Upper lobe of left lung (tissue), 6 donors: ENCODE data around the gene TBC1D9B. TPM values are rescaled to one million over a fixed set of nuclear protein-coding genes. Genes with fewer than 3 reads are reported as not detected.
"Not testable (repeated sequence)": the region's sequence is repeated elsewhere in the genome, so short reads cannot be mapped to it uniquely, and the experiment has no call there.

Experiments
- ATAC-seq, 2 donors: fragments of 200-7000 bp; cut with Tn5 transposase; one replicate each; pipeline ENCODE4 v1.9.1; 2022; ENCODE audit warnings: mild to moderate bottlenecking in 2 of 2, moderate library complexity in 2 of 2; ENCODE audit not compliant: low FRiP score in 2 of 2
- DNase-seq, 2 donors: peaks; one replicate each; pipeline ENCODE4 v3.0.0-alpha.2; 2019 to 2020
- H3K27ac ChIP-seq, 4 donors: fragments of 200-600 bp; sonication (generic); one replicate each; pipeline ENCODE4 v1.5.1; 2016 to 2019
- H3K27me3 ChIP-seq, 4 donors: fragments of 200-600 bp; sonication (generic); one replicate each; pipeline ENCODE4 v1.5.1; 2017 to 2019
- H3K36me3 ChIP-seq, 4 donors: fragments of 200-600 bp; sonication (generic); one replicate each; pipeline ENCODE4 v1.5.1; 2016 to 2019
- H3K4me1 ChIP-seq, 4 donors: fragments of 200-600 bp; sonication (generic); one replicate each; pipeline ENCODE4 v1.5.1; 2018 to 2019
- H3K4me3 ChIP-seq, 4 donors: fragments of 200-600 bp; sonication (generic); one replicate each; pipeline ENCODE4 v1.5.1; 2017 to 2019; ENCODE audit warnings: mild to moderate bottlenecking in 2 of 4, moderate library complexity in 1 of 4
- H3K9me3 ChIP-seq, 4 donors: fragments of 200-600 bp; sonication (generic); one replicate each; pipeline ENCODE4 v1.5.1; 2018 to 2019
- EP300 ChIP-seq, 4 donors: sonication (generic); formaldehyde crosslinking; IDR thresholded peaks; one replicate each; pipeline ENCODE4 v1.5.1; 2017; ENCODE audit warnings: antibody characterized with exemption in 4 of 4, control low read depth in 2 of 4
- POLR2A ChIP-seq, 4 donors: fragments of 450-650 bp; IDR thresholded peaks; one replicate each; pipeline ENCODE4 v1.5.1; 2016 to 2017; ENCODE audit warnings: antibody characterized with exemption in 4 of 4, mild to moderate bottlenecking in 2 of 4
- POLR2AphosphoS5 ChIP-seq, 2 donors: sonication (generic); formaldehyde crosslinking; IDR thresholded peaks; one replicate each; pipeline ENCODE4 v1.5.1; 2017; ENCODE audit warnings: antibody characterized with exemption in 2 of 2
- whole genome bisulfite sequencing, 2 donors: methylation state at CpG; one replicate each; pipeline ENCODE4 v1.1.5; 2017 to 2018; 5-methylcytosine and 5-hydroxymethylcytosine counted together
- total RNA-seq, 6 donors: library from RNA; depleted of rRNA in 4 of 6; stranded (reverse); fragments of >200 nt in 4 of 6; gene quantifications; one replicate each; pipeline versions ENCODE4 v1.1.0 to v1.2.1, GENCODE V29; 2016 to 2021
- TF ChIP-seq, protein P1 (sequence below), 6 experiments: fragments of 450-650 bp in 4 of 6; fragments of 200-600 bp in 2 of 6; sonication (generic) in 2 of 6; IDR thresholded peaks; one replicate each; pipeline ENCODE4 v1.5.1; 2016 to 2019; ENCODE audit warnings: antibody characterized with exemption in 6 of 6
- donor health status: DM: no; HTN: no; CAD: no; lungs with moderate emphysema.
- donor health status: DM: no; HTN: yes; CAD: no; lungs with severe emphysema.

Gene TBC1D9B
- total RNA-seq, 6 donors from 2014 or later, result 66.4 to 228 (median 110) TPM

GRCh38 chr5:179837076-179838011 lies 70.4 kb downstream of the TBC1D9B start:
- peaks cover 44 to 86% (median 67%) of the 10 kb centered on the region in 4 donors for H3K36me3 ChIP-seq
- H3K27ac ChIP-seq, result peak overlapping the region; percentile 23 to 62 (median 46)
- ATAC-seq, result peak in 1 of 2 donors; percentile 2
- WGBS, 2 donors, result 72 to 85% methylated on average over 6 to 15 of the region's 15 CpGs
- no peaks in the 10 kb centered on the region for H3K27me3 ChIP-seq
- TF ChIP-seq, protein P1, sequence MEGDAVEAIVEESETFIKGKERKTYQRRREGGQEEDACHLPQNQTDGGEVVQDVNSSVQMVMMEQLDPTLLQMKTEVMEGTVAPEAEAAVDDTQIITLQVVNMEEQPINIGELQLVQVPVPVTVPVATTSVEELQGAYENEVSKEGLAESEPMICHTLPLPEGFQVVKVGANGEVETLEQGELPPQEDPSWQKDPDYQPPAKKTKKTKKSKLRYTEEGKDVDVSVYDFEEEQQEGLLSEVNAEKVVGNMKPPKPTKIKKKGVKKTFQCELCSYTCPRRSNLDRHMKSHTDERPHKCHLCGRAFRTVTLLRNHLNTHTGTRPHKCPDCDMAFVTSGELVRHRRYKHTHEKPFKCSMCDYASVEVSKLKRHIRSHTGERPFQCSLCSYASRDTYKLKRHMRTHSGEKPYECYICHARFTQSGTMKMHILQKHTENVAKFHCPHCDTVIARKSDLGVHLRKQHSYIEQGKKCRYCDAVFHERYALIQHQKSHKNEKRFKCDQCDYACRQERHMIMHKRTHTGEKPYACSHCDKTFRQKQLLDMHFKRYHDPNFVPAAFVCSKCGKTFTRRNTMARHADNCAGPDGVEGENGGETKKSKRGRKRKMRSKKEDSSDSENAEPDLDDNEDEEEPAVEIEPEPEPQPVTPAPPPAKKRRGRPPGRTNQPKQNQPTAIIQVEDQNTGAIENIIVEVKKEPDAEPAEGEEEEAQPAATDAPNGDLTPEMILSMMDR (IDR thresholded peaks at IDR 0.05), result no peak
- TF ChIP-seq POLR2AphosphoS5 (IDR thresholded peaks at IDR 0.05), result no peak
- peak in 1 of 4 donors; percentile 21 for TF ChIP-seq POLR2A (IDR thresholded peaks at IDR 0.05)
- TF ChIP-seq EP300 (IDR thresholded peaks at IDR 0.05), result no peak
- no peak for DNase-seq
- H3K4me1 ChIP-seq, result peaks cover 7 to 24% (median 17%) of the 10 kb centered on the region in 4 donors
- no peaks in the 10 kb centered on the region for H3K9me3 ChIP-seq
- no peak overlapping the region for H3K4me3 ChIP-seq

DNA sequence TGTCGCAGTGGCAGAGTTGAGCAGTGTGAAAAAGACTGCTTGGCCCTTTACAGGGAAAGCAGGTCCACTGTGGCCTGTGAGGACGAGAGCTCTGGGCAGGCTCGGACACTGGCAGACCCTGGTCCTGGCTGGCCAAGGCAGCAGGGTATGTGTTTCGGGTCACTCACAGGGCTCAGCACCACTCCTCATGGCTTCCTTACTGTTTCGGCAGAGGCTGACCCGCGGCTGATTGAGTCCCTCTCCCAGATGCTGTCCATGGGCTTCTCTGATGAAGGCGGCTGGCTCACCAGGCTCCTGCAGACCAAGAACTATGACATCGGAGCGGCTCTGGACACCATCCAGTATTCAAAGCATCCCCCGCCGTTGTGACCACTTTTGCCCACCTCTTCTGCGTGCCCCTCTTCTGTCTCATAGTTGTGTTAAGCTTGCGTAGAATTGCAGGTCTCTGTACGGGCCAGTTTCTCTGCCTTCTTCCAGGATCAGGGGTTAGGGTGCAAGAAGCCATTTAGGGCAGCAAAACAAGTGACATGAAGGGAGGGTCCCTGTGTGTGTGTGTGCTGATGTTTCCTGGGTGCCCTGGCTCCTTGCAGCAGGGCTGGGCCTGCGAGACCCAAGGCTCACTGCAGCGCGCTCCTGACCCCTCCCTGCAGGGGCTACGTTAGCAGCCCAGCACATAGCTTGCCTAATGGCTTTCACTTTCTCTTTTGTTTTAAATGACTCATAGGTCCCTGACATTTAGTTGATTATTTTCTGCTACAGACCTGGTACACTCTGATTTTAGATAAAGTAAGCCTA lies 71.3 kb downstream of the TBC1D9B start:
- Histone ChIP-seq H3K27me3 (no peaks in the 10 kb centered on the region), H3K36me3 (peaks cover 53 to 88% (median 74%) of the 10 kb centered on the region in 4 donors), H3K4me3 (no peak overlapping the region), H3K9me3 (no peaks in the 10 kb centered on the region), H3K4me1 (peaks cover 7 to 30% (median 17%) of the 10 kb centered on the region in 4 donors), H3K27ac (peak overlapping the region; percentile 23 to 62 (median 46))
- TF ChIP-seq POLR2AphosphoS5 (IDR thresholded peaks at IDR 0.05), result peak in 1 of 2 donors; percentile 49
- no peak for TF ChIP-seq POLR2A (IDR thresholded peaks at IDR 0.05)
- 74 to 83% methylated on average over 11 to 19 of the region's 19 CpGs for WGBS, 2 donors
- ATAC-seq (peak in 1 of 2 donors; percentile 11), DNase-seq (no peak)

DNA sequence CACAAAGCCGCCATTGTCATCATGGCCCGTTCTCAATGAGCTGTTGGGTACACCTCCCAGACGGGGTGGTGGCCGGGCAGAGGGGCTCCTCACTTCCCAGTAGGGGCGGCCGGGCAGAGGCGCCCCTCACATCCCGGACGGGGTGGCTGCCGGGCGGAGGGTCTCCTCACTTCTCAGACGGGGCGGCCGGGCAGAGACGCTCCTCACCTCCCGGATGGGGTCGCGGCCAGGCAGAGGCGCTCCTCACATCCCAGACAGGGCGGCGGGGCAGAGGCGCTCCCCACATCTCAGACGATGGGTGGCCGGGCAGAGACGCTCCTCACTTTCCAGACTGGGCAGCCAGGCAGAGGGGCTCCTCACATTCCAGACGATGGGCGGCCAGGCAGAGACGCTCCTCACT lies 72.8 kb downstream of the TBC1D9B start:
- Histone ChIP-seq H3K4me1 (peaks cover 7 to 30% (median 17%) of the 10 kb centered on the region in 4 donors), H3K36me3 (peaks cover 63 to 93% (median 83%) of the 10 kb centered on the region in 4 donors)
- H3K4me3 ChIP-seq, H3K9me3 ChIP-seq, H3K27ac ChIP-seq, ATAC-seq, H3K27me3 ChIP-seq: not testable (repeated sequence)
- DNase-seq, result peak in 1 of 2 donors; percentile 72
- 93% methylated on average over 18 of the region's 28 CpGs; no CpG with 5 or more reads in 1 of the 2 donors for WGBS, 2 donors

GRCh38 chr5:179834120-179834519 lies 73.6 kb downstream of the TBC1D9B start:
- TF ChIP-seq POLR2AphosphoS5 (IDR thresholded peaks at IDR 0.05) (no peak), POLR2A (IDR thresholded peaks at IDR 0.05) (no peak), EP300 (IDR thresholded peaks at IDR 0.05) (no peak)
- TF ChIP-seq, protein P1 (IDR thresholded peaks at IDR 0.05), result no peak
- WGBS, 2 donors, result 79 to 88% methylated on average over 7 to 8 of the region's 8 CpGs

DNA sequence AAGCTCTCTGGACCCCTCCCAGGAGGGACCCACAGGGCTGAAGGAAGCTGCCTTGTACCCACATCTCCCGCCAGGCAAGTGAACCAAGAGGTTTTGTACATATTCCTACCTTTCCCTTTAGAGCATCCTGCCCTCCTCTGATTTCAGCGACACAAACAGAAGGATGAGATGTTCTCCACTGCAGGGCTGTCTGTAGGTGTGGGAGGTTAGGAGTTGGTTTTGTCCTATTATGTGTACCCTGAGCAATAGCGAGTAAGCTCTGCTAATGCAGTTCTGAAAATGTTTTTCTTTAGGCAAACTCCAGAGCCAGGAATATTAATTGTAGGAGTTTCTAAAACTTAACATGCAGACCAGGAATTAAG lies 74.0 kb downstream of the TBC1D9B start:
- H3K27me3 ChIP-seq, result no peaks in the 10 kb centered on the region
- H3K4me1 ChIP-seq, result peaks cover 12 to 34% (median 17%) of the 10 kb centered on the region in 4 donors
- H3K27ac ChIP-seq, result peak overlapping the region in 2 of 4 donors; percentile 2 to 9
- H3K4me3 ChIP-seq, result no peak overlapping the region
- ATAC-seq, result no peak
- DNase-seq, result no peak
- TF ChIP-seq POLR2A (IDR thresholded peaks at IDR 0.05), result no peak
- 97 to 98% methylated on average over 3 of the region's 3 CpGs for WGBS, 2 donors
- H3K36me3 ChIP-seq, result peaks cover 73 to 95% (median 92%) of the 10 kb centered on the region in 4 donors
- no peaks in the 10 kb centered on the region for H3K9me3 ChIP-seq

More at GRCh38 chr5:179834120-179834519, 73.6 kb downstream of the TBC1D9B start:
- H3K36me3 ChIP-seq, result peaks cover 68 to 92% (median 90%) of the 10 kb centered on the region in 4 donors
- DNase-seq (no peak), ATAC-seq (no peak)
- H3K4me1 ChIP-seq, result peaks cover 7 to 30% (median 17%) of the 10 kb centered on the region in 4 donors
- H3K27ac ChIP-seq, result peak overlapping the region in 2 of 4 donors; percentile 2 to 9
- H3K27me3 ChIP-seq, result no peaks in the 10 kb centered on the region
- no peaks in the 10 kb centered on the region for H3K9me3 ChIP-seq
- no peak overlapping the region for H3K4me3 ChIP-seq
